Dermis blood vessel endothelial cell (primary cell): ENCODE data around the gene ZSCAN20. TPM values are rescaled to one million over a fixed set of nuclear protein-coding genes. Genes with fewer than 3 reads are reported as not detected.

Experiments used
- DNase-seq: peaks from one replicate; pipeline ENCODE4 v3.0.0; 2010
- total RNA-seq: library from RNA; depleted of rRNA; stranded (reverse); fragments of >200 nt; gene quantifications from 2 replicates; pipeline ENCODE4 v1.2.3, GENCODE V29; 2014

ZSCAN20 gene
- total RNA-seq, 1 donor from 2014 or later, result 16.2 TPM

- DNase-seq, result no peak
Observed at GRCh38 chr1:33541966-33542365, 69.5 kb downstream of the ZSCAN20 start.

Other genes starting within 250 kb of the ZSCAN20 start
- 3.2 and 10.2 TPM in 2 replicates for gene ZNF362, start 216.2 kb upstream of the ZSCAN20 start, total RNA-seq
- not detected in 2 replicates for gene A3GALT2, start 151.5 kb upstream of the ZSCAN20 start, total RNA-seq
- gene PHC2, start 41.5 kb upstream of the ZSCAN20 start, total RNA-seq, result 88.5 and 144 TPM in 2 replicates